ENCODE measurements around the gene GLTPD2. TPM values are rescaled to one million over a fixed set of nuclear protein-coding genes. Genes with fewer than 3 reads are reported as not detected.

The GLTPD2 gene
- total RNA-seq, 4 donors from 2014 or later: 1.1 to 2.0 (median 1.1) TPM; not detected in 1

DNA sequence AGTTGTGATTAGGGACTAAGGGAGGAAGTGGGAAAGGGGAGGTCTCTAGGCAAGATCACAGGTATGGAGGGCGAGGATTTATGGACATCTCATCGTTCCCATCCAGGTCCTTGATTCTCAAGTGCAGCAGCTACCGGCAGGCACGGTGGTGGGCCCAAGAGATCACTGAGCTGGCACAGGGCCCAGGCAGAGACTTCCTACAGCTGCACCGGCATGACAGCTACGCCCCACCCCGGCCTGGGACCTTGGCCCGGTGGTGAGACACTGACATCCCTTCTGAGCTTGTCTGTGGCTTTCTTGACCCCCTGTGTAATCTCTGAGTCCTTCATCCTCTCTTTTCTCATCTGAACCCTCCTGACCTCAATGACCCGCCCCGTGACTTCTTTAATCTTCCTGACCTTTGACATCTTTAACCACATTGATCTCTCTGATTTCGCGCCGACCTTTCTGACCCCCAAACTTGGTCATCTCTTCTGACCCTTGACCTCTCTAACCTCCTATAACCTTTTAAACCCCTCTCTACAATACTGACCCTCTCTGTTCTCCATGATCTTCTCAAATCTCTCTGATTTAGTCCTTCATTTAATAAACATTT lies 22.0 kb downstream of the GLTPD2 start:
- Histone ChIP-seq H3K9me3 (no peaks in the 10 kb centered on the region), H3K27me3 (no peaks in the 10 kb centered on the region), H3K4me3 (no peak overlapping the region), H3K27ac (peak overlapping the region; percentile 32 to 68 (median 47)), H3K4me1 (peaks cover 14 to 56% (median 21%) of the 10 kb centered on the region in 3 donors), H3K36me3 (peaks cover 7 to 56% (median 23%) of the 10 kb centered on the region in 3 donors)
- TF ChIP-seq, protein P1, sequence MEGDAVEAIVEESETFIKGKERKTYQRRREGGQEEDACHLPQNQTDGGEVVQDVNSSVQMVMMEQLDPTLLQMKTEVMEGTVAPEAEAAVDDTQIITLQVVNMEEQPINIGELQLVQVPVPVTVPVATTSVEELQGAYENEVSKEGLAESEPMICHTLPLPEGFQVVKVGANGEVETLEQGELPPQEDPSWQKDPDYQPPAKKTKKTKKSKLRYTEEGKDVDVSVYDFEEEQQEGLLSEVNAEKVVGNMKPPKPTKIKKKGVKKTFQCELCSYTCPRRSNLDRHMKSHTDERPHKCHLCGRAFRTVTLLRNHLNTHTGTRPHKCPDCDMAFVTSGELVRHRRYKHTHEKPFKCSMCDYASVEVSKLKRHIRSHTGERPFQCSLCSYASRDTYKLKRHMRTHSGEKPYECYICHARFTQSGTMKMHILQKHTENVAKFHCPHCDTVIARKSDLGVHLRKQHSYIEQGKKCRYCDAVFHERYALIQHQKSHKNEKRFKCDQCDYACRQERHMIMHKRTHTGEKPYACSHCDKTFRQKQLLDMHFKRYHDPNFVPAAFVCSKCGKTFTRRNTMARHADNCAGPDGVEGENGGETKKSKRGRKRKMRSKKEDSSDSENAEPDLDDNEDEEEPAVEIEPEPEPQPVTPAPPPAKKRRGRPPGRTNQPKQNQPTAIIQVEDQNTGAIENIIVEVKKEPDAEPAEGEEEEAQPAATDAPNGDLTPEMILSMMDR (IDR thresholded peaks at IDR 0.05): no peak
- no peak for TF ChIP-seq POLR2A (IDR thresholded peaks at IDR 0.05)
- intact Hi-C loops (cut with DNase I): no loop called here
- DNase-seq: no peak
- WGBS, 2 donors: 69 to 74% methylated on average over 13 of the region's 13 CpGs

DNA sequence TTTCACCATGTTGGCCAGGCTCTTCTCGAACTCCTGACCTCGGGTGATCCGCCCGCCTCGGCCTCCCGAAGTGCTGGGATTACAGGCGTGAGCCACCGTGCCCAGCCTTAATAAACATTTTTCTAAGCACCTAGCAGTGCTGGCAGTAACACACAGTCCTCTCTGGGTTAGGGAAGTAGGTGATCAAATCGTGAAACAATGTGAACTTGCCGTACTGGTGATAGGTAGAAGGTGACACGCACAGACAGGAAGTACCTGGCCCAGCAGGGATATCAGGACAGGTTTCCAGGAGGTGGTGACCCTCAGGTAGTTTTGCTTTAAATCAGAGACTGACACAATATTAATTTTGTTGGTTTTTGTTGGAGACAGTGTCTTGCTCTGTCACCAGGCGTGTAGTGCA lies 22.7 kb downstream of the GLTPD2 start:
- Histone ChIP-seq H3K9me3 (no peaks in the 10 kb centered on the region), H3K27ac (peak overlapping the region in 1 of 4 donors; percentile 54), H3K4me3 (no peak overlapping the region), H3K36me3 (peaks cover 14 to 63% (median 30%) of the 10 kb centered on the region in 3 donors), H3K4me1 (peaks cover 14 to 50% (median 17%) of the 10 kb centered on the region in 3 donors), H3K27me3 (no peaks in the 10 kb centered on the region)
- WGBS, 2 donors: 84 to 90% methylated on average over 4 to 10 of the region's 12 CpGs
- intact Hi-C loops (cut with DNase I): no loop called here
- no peak for DNase-seq
- TF ChIP-seq, protein P1 (IDR thresholded peaks at IDR 0.05): no peak
- TF ChIP-seq POLR2A (IDR thresholded peaks at IDR 0.05): no peak

DNA sequence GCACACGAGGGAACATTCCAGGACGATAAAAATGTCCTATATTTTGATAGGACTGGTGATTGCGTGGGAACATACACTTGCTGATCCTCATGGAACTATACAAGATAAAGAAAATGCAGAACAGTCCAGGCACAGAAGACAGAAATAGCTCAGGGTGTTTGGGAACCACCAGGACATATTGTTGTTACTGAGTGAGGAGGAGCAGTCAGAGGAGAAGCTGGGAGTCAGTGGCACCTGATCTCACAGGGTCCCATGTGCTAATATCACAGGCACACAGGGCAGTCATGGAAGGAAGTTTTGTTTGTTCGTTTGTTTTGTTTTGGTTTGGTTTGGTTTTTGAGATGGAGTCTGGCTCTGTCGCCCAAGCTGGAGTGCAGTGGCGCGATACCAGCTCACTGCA lies 23.9 kb downstream of the GLTPD2 start:
- no peaks in the 10 kb centered on the region for H3K27me3 ChIP-seq
- peaks cover 11 to 45% (median 17%) of the 10 kb centered on the region in 3 donors for H3K4me1 ChIP-seq
- H3K9me3 ChIP-seq: no peaks in the 10 kb centered on the region
- DNase-seq: no peak
- H3K27ac ChIP-seq: peak overlapping the region in 2 of 4 donors; percentile 6 to 21
- H3K4me3 ChIP-seq: no peak overlapping the region
- TF ChIP-seq, protein P1 (IDR thresholded peaks at IDR 0.05): no peak
- no peak for TF ChIP-seq POLR2A (IDR thresholded peaks at IDR 0.05)
- 84 to 89% methylated on average over 6 to 7 of the region's 7 CpGs for WGBS, 2 donors
- intact Hi-C loops (cut with DNase I): no loop called here
- H3K36me3 ChIP-seq: peaks cover 23 to 75% (median 37%) of the 10 kb centered on the region in 3 donors

GRCh38 chr17:4815043-4815675 lies 26.4 kb downstream of the GLTPD2 start:
- H3K9me3 ChIP-seq: no peaks in the 10 kb centered on the region
- WGBS, 2 donors: 79 to 81% methylated on average over 7 of the region's 7 CpGs
- no peak for DNase-seq
- peaks cover 0 to 26% (median 0%) of the 10 kb centered on the region in 3 donors for H3K4me1 ChIP-seq
- no peak overlapping the region for H3K4me3 ChIP-seq
- peaks cover 27 to 84% (median 28%) of the 10 kb centered on the region in 3 donors for H3K36me3 ChIP-seq
- no peaks in the 10 kb centered on the region for H3K27me3 ChIP-seq
- H3K27ac ChIP-seq: no peak overlapping the region
- no peak for TF ChIP-seq POLR2A (IDR thresholded peaks at IDR 0.05)
- TF ChIP-seq, protein P1 (IDR thresholded peaks at IDR 0.05): peak in 2 of 6 experiments; percentile 15 to 39
- intact Hi-C loops (cut with DNase I): no loop called here

GRCh38 chr17:4816826-4817225 lies 28.1 kb downstream of the GLTPD2 start:
- 93% methylated on average over 7 of the region's 13 CpGs; no CpG with 5 or more reads in 1 of the 2 donors for WGBS, 2 donors
- Histone ChIP-seq H3K27me3 (no peaks in the 10 kb centered on the region), H3K36me3 (peaks cover 28 to 84% (median 32%) of the 10 kb centered on the region in 3 donors), H3K4me1 (peaks cover 0 to 16% (median 0%) of the 10 kb centered on the region in 3 donors), H3K27ac (no peak overlapping the region), H3K9me3 (no peaks in the 10 kb centered on the region), H3K4me3 (no peak overlapping the region)
- DNase-seq: no peak
- TF ChIP-seq, protein P1 (IDR thresholded peaks at IDR 0.05): no peak
- TF ChIP-seq POLR2A (IDR thresholded peaks at IDR 0.05): no peak
- intact Hi-C loops (cut with DNase I): no loop called here
